ENCODE results near the gene GPD1L. TPM values are rescaled to one million over a fixed set of nuclear protein-coding genes. Genes with fewer than 3 reads are reported as not detected.

Gene GPD1L
- total RNA-seq, 1 donor from 2014 or later: 9.1 TPM

- H3K27me3 Mint-ChIP-seq (ENCODE audit: unreplicated experiment): peaks cover 2% of the 10 kb centered on the region
- no peak for DNase-seq
- H3K4me3 Mint-ChIP-seq (ENCODE audit: unreplicated experiment): no peak overlapping the region
- no peaks in the 10 kb centered on the region for H3K9me3 Mint-ChIP-seq (ENCODE audit: unreplicated experiment)
- H3K36me3 Mint-ChIP-seq (ENCODE audit: unreplicated experiment): no peaks in the 10 kb centered on the region
- no peak overlapping the region for H3K27ac Mint-ChIP-seq (ENCODE audit: unreplicated experiment)
- TF ChIP-seq CTCF (IDR thresholded peaks at IDR 0.05; ENCODE audit: partially characterized antibody, unreplicated experiment): no peak
- H3K4me1 Mint-ChIP-seq (ENCODE audit: low read depth, unreplicated experiment): no peaks in the 10 kb centered on the region
Observed at GRCh38 chr3:32202496-32202895, 96.1 kb downstream of the GPD1L start.

GRCh38 chr3:32203854-32204253 lies 97.4 kb downstream of the GPD1L start:
- no peak overlapping the region for H3K27ac Mint-ChIP-seq (ENCODE audit: unreplicated experiment)

GRCh38 chr3:32208447-32208846 lies 102.0 kb downstream of the GPD1L start:
- no peaks in the 10 kb centered on the region for H3K9me3 Mint-ChIP-seq (ENCODE audit: unreplicated experiment)
- no peaks in the 10 kb centered on the region for H3K4me1 Mint-ChIP-seq (ENCODE audit: low read depth, unreplicated experiment)
- no peaks in the 10 kb centered on the region for H3K36me3 Mint-ChIP-seq (ENCODE audit: unreplicated experiment)
- H3K27me3 Mint-ChIP-seq (ENCODE audit: unreplicated experiment): peaks cover 2% of the 10 kb centered on the region
- TF ChIP-seq CTCF (IDR thresholded peaks at IDR 0.05; ENCODE audit: partially characterized antibody, unreplicated experiment): no peak
- no peak overlapping the region for H3K27ac Mint-ChIP-seq (ENCODE audit: unreplicated experiment)
- no peak for DNase-seq
- H3K4me3 Mint-ChIP-seq (ENCODE audit: unreplicated experiment): no peak overlapping the region

More at GRCh38 chr3:32203854-32204253, 97.4 kb downstream of the GPD1L start:
- H3K4me3 Mint-ChIP-seq (ENCODE audit: unreplicated experiment): no peak overlapping the region
- DNase-seq: no peak
- TF ChIP-seq CTCF (IDR thresholded peaks at IDR 0.05; ENCODE audit: partially characterized antibody, unreplicated experiment): no peak
- H3K36me3 Mint-ChIP-seq (ENCODE audit: unreplicated experiment): no peaks in the 10 kb centered on the region
- no peaks in the 10 kb centered on the region for H3K4me1 Mint-ChIP-seq (ENCODE audit: low read depth, unreplicated experiment)
- H3K9me3 Mint-ChIP-seq (ENCODE audit: unreplicated experiment): no peaks in the 10 kb centered on the region
- peaks cover 2% of the 10 kb centered on the region for H3K27me3 Mint-ChIP-seq (ENCODE audit: unreplicated experiment)

- no peak for TF ChIP-seq CTCF (IDR thresholded peaks at IDR 0.05; ENCODE audit: partially characterized antibody, unreplicated experiment)
- H3K27ac Mint-ChIP-seq (ENCODE audit: unreplicated experiment): no peak overlapping the region
- H3K4me1 Mint-ChIP-seq (ENCODE audit: low read depth, unreplicated experiment): peaks cover 5% of the 10 kb centered on the region
- H3K36me3 Mint-ChIP-seq (ENCODE audit: unreplicated experiment): no peaks in the 10 kb centered on the region
- no peaks in the 10 kb centered on the region for H3K9me3 Mint-ChIP-seq (ENCODE audit: unreplicated experiment)
- H3K4me3 Mint-ChIP-seq (ENCODE audit: unreplicated experiment): no peak overlapping the region
- no peak for DNase-seq
- H3K27me3 Mint-ChIP-seq (ENCODE audit: unreplicated experiment): no peaks in the 10 kb centered on the region
Observed at GRCh38 chr3:32215185-32215584, 108.8 kb downstream of the GPD1L start.

- peaks cover 5% of the 10 kb centered on the region for H3K4me1 Mint-ChIP-seq (ENCODE audit: low read depth, unreplicated experiment)
Observed at GRCh38 chr3:32216172-32216783, 109.9 kb downstream of the GPD1L start.

More at GRCh38 chr3:32216172-32216783, 109.9 kb downstream of the GPD1L start:
- Mint-ChIP-seq H3K9me3 (ENCODE audit: unreplicated experiment) (no peaks in the 10 kb centered on the region), H3K4me3 (ENCODE audit: unreplicated experiment) (no peak overlapping the region), H3K27me3 (ENCODE audit: unreplicated experiment) (no peaks in the 10 kb centered on the region), H3K36me3 (ENCODE audit: unreplicated experiment) (no peaks in the 10 kb centered on the region), H3K27ac (ENCODE audit: unreplicated experiment) (no peak overlapping the region)
- DNase-seq: no peak
- TF ChIP-seq CTCF (IDR thresholded peaks at IDR 0.05; ENCODE audit: partially characterized antibody, unreplicated experiment): no peak
